Tibial artery (tissue), 4 donors: ENCODE measurements around the gene IGF1R.
A peak's percentile ranks its signal among the peaks of the same experiment; 100 is the strongest.

Experiments
- DNase-seq, 2 donors: peaks; one replicate each; pipeline ENCODE4 v3.0.0-alpha.2; 2019
- H3K27ac ChIP-seq, 2 donors: fragments of 200-600 bp; sonication (generic) in 1 of 2; 1 replicate in 1 of 2; 2 replicates in 1 of 2; pipeline ENCODE4 v1.5.1; 2018 to 2019; ENCODE audit warnings: mild to moderate bottlenecking in 1 of 2
- H3K27me3 ChIP-seq, 2 donors: fragments of 200-600 bp; sonication (generic) in 1 of 2; one replicate each; pipeline versions ENCODE4 v1.5.1 to v1.6.0; 2016 to 2019
- H3K36me3 ChIP-seq, 3 donors: fragments of 200-600 bp; sonication (generic) in 2 of 3; one replicate each; pipeline ENCODE4 v1.5.1; 2016 to 2019; ENCODE audit warnings: mild to moderate bottlenecking in 2 of 3
- H3K4me1 ChIP-seq, 4 donors: fragments of 200-600 bp; sonication (generic) in 2 of 4; 1 replicate in 3 of 4; 2 replicates in 1 of 4; pipeline ENCODE4 v1.5.1; 2016 to 2019
- H3K4me3 ChIP-seq, 2 donors: fragments of 200-600 bp; sonication (generic) in 1 of 2; 1 replicate in 1 of 2; 2 replicates in 1 of 2; pipeline ENCODE4 v1.5.1; 2018 to 2019; ENCODE audit warnings: mild to moderate bottlenecking in 2 of 2
- H3K9me3 ChIP-seq, 3 donors: fragments of 200-600 bp; sonication (generic) in 1 of 3; one replicate each; pipeline ENCODE4 v1.5.1; 2016 to 2019
- CTCF ChIP-seq, 2 experiments: fragments of 200-600 bp in 1 of 2; fragments of 450-650 bp in 1 of 2; IDR thresholded peaks; one replicate each; pipeline ENCODE4 v1.5.1; 2017 to 2019; ENCODE audit warnings: antibody characterized with exemption in 2 of 2, mild to moderate bottlenecking in 1 of 2, moderate library complexity in 1 of 2
- intact Hi-C: fragments of 100-400 bp; cut with DNase I; formaldehyde crosslinking; loops from one replicate; pipeline ENCODE4 v1.15.0; 2023; ENCODE audit warnings: low total_unique reads

Gene IGF1R

GRCh38 chr15:98684436-98684835 is 36.1 kb downstream of the IGF1R start:
- no peak for TF ChIP-seq CTCF (IDR thresholded peaks at IDR 0.05)
- no peak overlapping the region for H3K4me3 ChIP-seq

GRCh38 chr15:98684995-98685525 is 36.7 kb downstream of the IGF1R start:
- Histone ChIP-seq H3K4me1 (peaks cover 0 to 93% (median 57%) of the 10 kb centered on the region in 4 donors), H3K4me3 (no peak overlapping the region), H3K27me3 (no peaks in the 10 kb centered on the region), H3K27ac (peak overlapping the region in 1 of 2 donors; percentile 60), H3K9me3 (no peaks in the 10 kb centered on the region), H3K36me3 (no peaks in the 10 kb centered on the region)
- no peak for TF ChIP-seq CTCF (IDR thresholded peaks at IDR 0.05)
- no peak for DNase-seq
- intact Hi-C loops, result no loop called here

More at GRCh38 chr15:98684436-98684835, 36.1 kb downstream of the IGF1R start:
- H3K27me3 ChIP-seq, result no peaks in the 10 kb centered on the region
- peak overlapping the region in 1 of 2 donors; percentile 60 for H3K27ac ChIP-seq
- no peaks in the 10 kb centered on the region for H3K36me3 ChIP-seq
- H3K4me1 ChIP-seq, result peaks cover 0 to 90% (median 52%) of the 10 kb centered on the region in 4 donors
- no peaks in the 10 kb centered on the region for H3K9me3 ChIP-seq
- no peak for DNase-seq
- intact Hi-C loops, result no loop called here

- no peaks in the 10 kb centered on the region for H3K9me3 ChIP-seq
- peaks cover 0 to 100% (median 60%) of the 10 kb centered on the region in 4 donors for H3K4me1 ChIP-seq
- H3K27ac ChIP-seq, result peak overlapping the region in 1 of 2 donors; percentile 7
- DNase-seq, result no peak
- no peaks in the 10 kb centered on the region for H3K36me3 ChIP-seq
- H3K4me3 ChIP-seq, result no peak overlapping the region
- intact Hi-C loops, result no loop called here
- TF ChIP-seq CTCF (IDR thresholded peaks at IDR 0.05), result no peak
- H3K27me3 ChIP-seq, result no peaks in the 10 kb centered on the region
These were observed 38.6 kb downstream of the IGF1R start for GRCh38 chr15:98686983-98687382.

GRCh38 chr15:98689431-98689861 is 41.1 kb downstream of the IGF1R start:
- H3K9me3 ChIP-seq, result no peaks in the 10 kb centered on the region
- no peaks in the 10 kb centered on the region for H3K27me3 ChIP-seq
- H3K27ac ChIP-seq, result peak overlapping the region in 1 of 2 donors; percentile 54
- peaks cover 0 to 100% (median 63%) of the 10 kb centered on the region in 4 donors for H3K4me1 ChIP-seq
- no peak for TF ChIP-seq CTCF (IDR thresholded peaks at IDR 0.05)
- DNase-seq, result no peak
- intact Hi-C loops, result no loop called here
- H3K4me3 ChIP-seq, result no peak overlapping the region
- no peaks in the 10 kb centered on the region for H3K36me3 ChIP-seq

- Histone ChIP-seq H3K27ac (no peak overlapping the region), H3K36me3 (no peaks in the 10 kb centered on the region), H3K9me3 (no peaks in the 10 kb centered on the region), H3K4me3 (no peak overlapping the region), H3K27me3 (no peaks in the 10 kb centered on the region), H3K4me1 (peaks cover 0 to 100% (median 62%) of the 10 kb centered on the region in 4 donors)
- intact Hi-C loops, result no loop called here
- DNase-seq, result no peak
- TF ChIP-seq CTCF (IDR thresholded peaks at IDR 0.05), result no peak
These were observed 42.1 kb downstream of the IGF1R start for GRCh38 chr15:98690272-98690950.
